Testis (tissue), 2 donors: ENCODE data around the gene ORC2.

Experiments
- CTCF ChIP-seq, 3 experiments: fragments of 450-650 bp in 2 of 3; fragments of 200-600 bp in 1 of 3; sonication (generic) in 1 of 3; IDR thresholded peaks; one replicate each; pipeline ENCODE4 v1.5.1; 2016 to 2019; ENCODE audit warnings: antibody characterized with exemption in 3 of 3, mild to moderate bottlenecking in 2 of 3, moderate library complexity in 1 of 3
- POLR2A ChIP-seq: fragments of 450-650 bp; IDR thresholded peaks from one replicate; pipeline ENCODE4 v1.6.1; 2017; ENCODE audit warnings: antibody characterized with exemption, mild to moderate bottlenecking, moderate library complexity

GRCh38 chr2:200962811-200963123 is 693 bp downstream of the ORC2 start:
- no peak for TF ChIP-seq CTCF (IDR thresholded peaks at IDR 0.05)
- TF ChIP-seq POLR2A: no peak
